GM21737 (cell line): ENCODE measurements around the gene MBP.
A peak's percentile ranks its signal among the peaks of the same experiment; 100 is the strongest.

Experiments used
- ATAC-seq: cut with Tn5 transposase; IDR thresholded peaks from one replicate; pipeline ENCODE4 v1.9.1; 2021; ENCODE audit warnings: mild to moderate bottlenecking, moderate library complexity; ENCODE audit not compliant: unreplicated experiment

MBP gene

GRCh38 chr18:77087393-77088141 lies 45.0 kb downstream of the MBP start:
- no peak for ATAC-seq

DNA sequence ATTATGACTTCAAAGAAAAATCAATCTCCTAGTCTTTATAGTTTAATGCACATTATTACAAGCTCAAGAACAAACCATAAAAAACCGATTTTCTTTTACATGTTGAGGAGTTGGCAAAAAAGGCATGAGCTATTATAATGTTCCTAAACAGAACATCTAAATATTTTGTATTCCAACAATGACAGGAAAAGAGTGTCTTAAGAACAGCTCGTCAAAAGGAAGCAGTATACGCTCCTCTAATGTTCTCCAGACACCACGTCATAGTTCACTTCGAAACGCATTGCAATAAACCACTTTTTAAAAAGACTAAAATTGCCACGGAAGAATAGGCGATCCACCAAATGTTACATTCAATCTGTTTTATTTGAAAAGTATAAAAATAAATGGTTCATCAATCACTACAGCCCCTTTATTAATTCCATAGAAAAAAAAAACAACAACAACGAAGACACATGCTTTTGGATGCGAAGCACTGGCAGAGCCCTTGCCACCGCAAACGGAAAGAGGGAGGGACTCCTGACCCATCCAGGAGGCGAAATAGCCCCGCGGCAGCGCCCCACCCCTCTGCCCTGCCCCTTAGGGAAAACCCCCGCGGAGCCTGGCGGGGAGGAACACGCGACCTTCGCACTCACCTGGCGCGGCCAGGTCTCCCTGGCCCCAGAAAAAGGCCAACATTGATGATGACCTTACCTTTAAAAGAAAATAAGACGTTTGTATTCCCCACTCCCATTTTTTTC lies 45.8 kb downstream of the MBP start:
- no peak for ATAC-seq

- ATAC-seq, result no peak
Measured at GRCh38 chr18:77086034-77086433, 46.5 kb downstream of the MBP start.

DNA sequence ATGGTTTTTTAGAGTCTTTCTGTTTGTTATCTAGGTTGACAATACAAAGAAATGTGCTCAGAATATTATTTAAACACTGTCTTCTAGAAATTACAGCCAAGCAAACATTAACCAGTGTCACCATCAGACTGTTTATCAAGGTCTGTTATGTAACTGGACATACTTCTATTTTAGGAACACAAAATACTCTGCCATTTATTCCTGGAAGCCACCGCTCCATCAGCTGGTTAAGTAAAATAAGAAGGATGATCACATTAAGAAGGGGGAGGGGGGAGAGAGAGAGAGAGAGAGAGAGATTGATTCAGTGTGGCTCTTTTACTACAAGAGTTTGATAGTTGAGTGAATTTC lies 47.9 kb downstream of the MBP start:
- no peak for ATAC-seq

GRCh38 chr18:77082316-77082955 lies 50.1 kb downstream of the MBP start:
- ATAC-seq, result no peak

DNA sequence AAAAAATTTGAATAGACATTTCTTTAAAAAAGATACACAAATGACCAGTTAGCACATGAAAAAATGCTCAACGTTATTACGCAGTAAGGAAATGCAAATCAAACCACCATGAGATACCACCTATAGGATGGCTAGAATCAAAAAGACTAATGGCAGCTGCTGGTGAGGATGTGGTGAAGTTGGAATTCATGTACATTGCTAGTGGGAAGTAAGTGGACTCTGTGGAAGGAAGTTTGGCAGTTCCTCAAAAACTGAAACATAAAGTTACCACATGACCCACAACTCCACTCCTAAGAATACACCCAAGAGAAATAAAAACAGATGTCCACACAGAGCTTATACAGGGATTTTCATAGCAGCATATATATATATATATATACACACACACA lies 51.2 kb downstream of the MBP start:
- no peak for ATAC-seq

DNA sequence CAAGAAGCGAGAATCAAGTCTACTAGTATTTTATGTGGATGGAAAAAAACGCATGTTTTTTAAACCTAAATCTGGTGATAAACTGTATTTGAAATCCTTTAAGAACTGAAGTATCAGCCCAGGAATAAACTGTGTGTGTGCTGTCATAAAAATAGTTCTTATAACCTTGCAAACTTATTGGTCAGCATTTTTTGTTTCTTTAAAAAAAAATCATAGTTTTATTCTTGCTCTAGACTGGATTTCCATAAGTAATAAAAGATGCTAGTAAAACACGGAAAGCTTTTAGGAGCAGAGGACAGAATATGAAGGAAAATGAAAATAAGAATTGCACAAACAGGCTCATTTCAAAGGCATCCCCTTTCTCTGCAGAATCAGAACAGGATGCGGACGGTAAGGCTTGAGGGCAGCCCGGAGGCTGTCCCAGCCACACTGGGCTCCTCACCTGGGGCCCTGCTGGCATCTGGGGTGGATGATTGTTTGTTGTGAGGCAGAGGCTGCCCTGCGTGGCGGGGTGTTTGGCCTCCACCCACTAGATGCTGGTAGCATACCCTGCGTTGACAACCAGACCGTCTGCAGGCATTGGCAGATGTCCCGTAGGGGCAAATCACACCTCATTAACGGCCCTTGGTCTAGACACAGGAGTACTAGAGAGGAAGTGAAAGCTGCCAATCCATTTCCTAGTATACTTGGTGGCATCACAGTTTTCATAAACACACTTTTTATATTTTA lies 52.5 kb downstream of the MBP start:
- ATAC-seq, result peak; percentile 81

DNA sequence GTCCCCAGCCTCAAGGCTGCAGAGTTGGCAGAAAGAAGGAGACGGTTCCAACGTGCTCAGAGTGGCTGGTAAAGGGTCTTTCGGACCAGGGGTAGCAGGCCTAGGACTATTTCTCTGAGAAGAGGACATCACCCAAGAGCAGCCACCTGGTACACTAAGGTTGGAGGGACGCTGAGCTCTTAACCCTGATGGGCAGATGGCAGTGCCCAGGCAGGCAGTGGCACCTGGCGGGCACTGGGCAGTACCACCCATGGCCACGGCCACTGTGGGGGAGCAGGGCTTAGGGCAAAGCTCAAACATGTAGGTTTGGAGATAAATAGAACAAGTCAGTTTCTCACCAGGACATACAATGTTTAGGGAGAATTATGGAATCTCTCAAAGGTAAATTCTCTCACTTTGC lies 53.5 kb downstream of the MBP start:
- ATAC-seq, result no peak

GRCh38 chr18:77078690-77079070 lies 53.9 kb downstream of the MBP start:
- no peak for ATAC-seq

- ATAC-seq, result no peak
Measured at GRCh38 chr18:77077941-77078689, 54.5 kb downstream of the MBP start.

GRCh38 chr18:77077401-77077800 lies 55.2 kb downstream of the MBP start:
- no peak for ATAC-seq

GRCh38 chr18:77076111-77076510 lies 56.5 kb downstream of the MBP start:
- no peak for ATAC-seq

DNA sequence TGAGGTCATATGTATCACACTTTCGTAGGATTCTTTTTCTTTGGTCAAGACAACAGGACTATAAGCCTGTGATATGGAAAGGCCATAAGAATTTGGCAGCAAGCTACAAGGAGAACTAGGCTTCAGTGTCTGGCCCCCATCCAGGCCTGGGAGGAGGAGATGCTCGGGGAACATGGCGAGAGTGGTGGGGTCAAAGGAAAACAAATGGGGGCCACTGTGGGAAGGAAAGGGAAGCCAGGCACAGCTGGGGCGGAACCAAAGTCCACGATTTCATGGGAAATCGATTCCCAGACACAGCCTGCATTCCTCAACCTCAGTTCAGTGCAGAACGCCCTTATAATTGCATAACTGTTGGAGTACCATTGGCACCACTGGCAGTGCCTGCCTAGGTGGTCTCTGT lies 58.2 kb downstream of the MBP start:
- ATAC-seq, result no peak

DNA sequence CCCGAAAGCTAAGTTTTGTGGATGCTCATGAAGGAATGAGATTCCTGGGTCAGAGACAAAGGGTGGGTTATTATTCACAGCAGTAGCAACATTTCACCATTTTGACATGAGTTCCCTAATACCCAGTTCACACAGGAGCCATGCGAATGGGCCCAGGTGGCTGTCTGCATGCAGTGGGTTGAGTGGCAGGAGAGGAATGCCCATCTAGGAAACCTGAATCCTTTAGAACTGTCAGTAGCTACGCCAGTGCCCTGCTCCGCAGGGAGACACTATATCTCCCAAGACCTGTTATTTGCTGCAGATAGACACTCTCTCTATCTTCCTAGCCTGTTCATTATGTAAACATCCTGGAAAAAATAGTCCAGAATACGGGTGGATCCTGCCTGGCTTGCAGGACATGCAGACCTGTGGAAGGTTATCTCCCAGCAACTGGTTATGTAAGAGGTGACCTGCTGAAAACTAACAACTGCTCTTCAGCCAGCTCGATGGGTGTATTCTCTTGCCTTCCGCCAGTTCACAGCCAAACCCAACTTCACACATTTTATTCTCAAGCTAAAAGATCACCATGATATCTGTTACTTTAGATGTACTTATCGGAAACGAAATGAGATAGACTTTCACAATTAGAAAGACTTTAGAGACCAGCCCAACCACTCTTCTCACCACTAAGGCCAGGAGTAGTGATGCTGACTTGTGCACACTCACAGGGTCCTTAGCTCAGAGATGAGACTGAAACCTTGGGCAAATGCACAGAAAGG lies 59.1 kb downstream of the MBP start:
- no peak for ATAC-seq

DNA sequence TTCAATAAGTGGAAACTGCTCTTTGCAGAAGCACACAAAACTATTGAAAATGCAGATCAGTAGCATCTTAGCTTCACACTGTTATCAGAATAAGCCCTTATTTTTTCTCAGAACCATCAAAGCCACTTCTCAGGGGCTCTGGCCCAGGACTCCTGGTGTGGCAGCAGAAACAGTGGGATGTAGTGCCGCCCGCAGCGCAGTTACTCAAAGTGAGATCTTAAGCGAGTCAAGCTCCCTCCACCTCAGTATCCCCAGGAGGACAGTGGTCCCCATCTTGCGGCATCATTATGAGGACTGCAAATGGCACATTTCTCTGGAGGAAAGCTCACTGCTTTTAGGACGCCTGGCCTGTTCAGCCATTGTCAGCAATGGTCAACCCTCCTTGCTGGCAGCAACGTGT lies 60.0 kb downstream of the MBP start:
- ATAC-seq, result no peak

DNA sequence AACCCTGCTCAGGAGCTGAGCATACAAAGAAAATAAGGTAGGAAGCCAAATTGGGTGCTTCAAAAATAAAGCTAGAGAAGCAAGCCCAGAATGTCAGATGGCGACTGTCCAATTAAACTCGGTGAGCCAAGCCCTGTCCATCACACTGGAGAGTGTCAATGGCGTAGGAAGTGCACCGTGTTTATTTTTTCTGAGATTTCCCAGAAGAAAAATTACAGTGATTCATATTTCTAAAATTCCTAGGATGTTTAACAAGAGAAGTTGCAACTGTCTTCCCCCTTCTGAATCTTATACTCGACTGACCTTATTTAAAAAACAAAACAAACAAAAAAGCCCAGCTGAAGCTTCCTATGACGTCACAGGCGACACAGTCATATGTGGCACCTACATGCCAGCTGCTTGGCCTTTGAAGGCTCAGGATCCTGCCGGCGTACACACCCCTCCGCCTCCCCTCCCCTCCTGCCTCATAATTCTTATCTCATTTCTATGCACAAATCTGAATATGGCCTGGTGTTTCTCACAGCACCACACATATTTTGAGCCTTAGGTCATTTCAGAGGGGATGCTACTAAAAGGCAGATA lies 60.8 kb downstream of the MBP start:
- no peak for ATAC-seq

- ATAC-seq, result no peak
Measured at GRCh38 chr18:77071061-77071460, 61.5 kb downstream of the MBP start.

DNA sequence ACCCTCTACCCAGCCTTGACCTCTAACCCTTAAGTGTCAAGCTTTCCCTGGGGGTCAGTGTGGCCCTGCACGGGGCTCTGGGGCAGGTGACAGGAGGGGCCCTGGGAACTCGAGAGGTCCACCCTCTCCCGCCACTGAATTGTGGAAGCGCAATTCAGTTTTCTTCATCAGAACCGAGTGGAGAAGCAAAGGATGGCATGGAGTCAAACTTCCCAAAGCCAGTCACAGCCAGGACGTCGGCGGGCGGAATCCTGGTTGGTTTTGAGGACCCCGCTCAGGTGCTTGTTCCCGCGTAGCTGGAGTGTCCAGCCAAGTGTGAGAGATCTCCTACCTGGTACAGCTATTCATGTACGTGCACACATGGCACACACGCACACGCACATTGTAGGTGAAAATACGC lies 62.0 kb downstream of the MBP start:
- ATAC-seq, result no peak

- ATAC-seq, result no peak
Measured at GRCh38 chr18:77069931-77070330, 62.7 kb downstream of the MBP start.

DNA sequence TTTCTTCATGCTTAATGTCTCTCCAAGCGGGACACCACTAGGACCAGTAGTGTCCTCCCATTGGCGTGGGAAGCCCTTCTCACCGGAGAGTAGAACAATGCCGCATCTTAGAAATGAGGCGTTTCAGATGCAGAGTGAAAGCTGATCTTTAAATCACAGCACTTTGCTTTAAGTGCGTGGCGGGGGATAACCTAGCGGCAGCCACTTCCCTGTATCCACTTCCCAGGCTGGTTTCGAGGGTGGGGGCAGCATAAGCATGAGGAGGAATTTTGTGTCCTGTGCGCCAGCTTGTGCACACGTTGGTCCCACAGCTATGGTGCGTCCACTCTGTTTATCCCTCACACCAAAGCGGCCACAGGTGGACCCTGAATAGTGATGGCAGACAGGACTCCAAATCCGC lies 63.1 kb downstream of the MBP start:
- ATAC-seq, result no peak
